Embryonic facial prominence (tissue), 1 donor: ENCODE measurements around the gene PLEKHG4B.
"Not testable (repeated sequence)": the region's sequence is repeated elsewhere in the genome, so short reads cannot be mapped to it uniquely, and the experiment has no call there.

Experiments
- DNase-seq: peaks from one replicate; pipeline ENCODE4 v3.0.0-alpha.2; 2016; ENCODE audit errors: extremely low spot score

The PLEKHG4B gene

DNA sequence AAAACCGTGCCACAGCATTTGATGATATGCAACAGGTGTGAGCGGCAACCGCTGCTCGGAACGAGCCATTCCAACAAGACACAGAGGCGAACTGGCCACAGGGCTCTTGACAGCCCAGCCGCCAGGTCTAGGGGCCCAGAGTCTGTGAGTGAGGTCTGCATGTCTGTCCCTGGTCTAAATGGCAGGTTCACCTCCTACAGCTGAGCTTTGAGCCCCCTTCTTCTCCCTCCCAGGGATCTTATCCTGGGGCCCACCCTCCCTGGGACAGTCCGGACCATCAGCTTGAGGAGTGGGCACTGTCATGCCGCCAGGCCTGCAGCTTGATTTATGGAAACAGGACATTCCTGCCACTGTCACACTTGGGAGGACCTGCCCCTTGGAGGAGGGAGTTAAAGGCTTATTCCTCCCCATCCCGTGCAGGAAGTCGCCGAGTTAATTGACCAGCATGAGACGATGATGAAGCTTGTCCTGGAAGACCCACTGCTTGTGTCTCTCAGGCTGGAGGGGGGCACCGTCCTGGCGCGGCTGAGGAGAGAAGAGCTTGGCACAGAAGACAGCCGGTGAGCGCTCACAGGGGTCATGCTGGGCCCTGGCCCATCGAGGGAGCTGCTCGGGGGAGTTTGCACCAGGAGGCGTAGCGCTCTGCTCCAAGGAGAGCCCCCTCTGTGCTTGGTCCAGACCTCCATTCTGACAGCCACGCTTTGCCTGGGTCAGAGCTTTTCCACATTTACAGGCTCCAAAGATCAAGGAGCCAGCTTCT lies 63.9 kb downstream of the PLEKHG4B start:
- DNase-seq, result no peak

DNA sequence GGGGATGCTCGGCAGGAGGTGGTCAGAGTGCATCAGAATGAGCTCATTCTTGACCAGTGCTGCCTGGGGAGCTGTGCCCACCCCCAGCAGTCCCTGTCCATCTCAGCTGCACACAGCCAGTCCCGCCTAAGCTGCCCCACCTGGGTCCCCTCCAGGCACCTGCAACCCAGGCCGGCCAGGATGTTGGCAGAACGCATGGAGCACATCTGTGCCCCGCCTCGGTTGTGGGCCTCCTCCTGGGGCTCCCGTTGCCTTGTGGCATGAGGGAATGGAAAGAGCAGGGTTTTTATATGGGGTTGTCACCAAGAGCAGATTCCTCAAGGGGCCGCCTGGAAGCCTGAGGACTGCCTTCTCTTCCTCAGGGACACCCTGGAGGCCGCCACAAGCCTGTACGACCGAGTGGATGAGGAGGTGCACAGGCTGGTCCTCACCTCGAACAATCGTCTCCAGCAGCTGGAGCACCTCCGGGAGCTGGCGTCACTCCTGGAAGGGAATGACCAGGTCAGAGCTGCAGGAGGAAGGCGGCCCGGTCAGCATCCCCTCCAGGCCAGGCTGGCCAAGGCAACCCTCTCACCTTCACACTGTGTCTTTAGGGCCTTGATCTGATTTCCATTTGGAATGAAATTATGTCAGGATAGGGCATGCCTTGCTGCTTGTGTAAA lies 64.6 kb downstream of the PLEKHG4B start:
- DNase-seq, result no peak

DNA sequence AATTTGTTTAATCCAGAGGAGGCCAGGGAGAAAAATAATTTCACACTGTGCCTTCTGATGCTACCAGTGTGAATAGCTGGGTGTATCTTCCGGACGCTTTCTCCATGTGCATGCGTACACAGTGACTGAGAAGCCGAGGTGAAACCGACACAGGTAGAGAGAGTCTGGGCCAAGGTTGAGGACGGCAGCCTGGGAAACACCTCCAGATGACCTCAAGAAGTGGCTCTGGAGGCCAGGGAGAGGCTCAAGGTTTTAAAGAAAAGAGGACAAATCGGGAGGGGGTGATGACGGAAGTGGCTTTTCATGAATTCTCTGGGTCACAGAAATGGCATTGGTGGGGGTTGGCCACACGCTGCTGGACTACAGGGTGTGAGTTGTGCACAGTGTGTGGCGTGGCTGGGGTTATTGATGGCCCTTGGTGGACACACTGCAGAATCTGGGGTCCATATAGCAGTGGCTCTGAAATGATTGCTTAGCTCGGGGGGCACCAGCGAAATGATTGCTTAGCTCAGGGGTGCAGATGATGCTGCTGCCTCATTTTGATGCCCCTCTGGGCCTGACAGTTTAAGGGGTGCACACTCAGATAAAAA lies 65.3 kb downstream of the PLEKHG4B start:
- no peak for DNase-seq

DNA sequence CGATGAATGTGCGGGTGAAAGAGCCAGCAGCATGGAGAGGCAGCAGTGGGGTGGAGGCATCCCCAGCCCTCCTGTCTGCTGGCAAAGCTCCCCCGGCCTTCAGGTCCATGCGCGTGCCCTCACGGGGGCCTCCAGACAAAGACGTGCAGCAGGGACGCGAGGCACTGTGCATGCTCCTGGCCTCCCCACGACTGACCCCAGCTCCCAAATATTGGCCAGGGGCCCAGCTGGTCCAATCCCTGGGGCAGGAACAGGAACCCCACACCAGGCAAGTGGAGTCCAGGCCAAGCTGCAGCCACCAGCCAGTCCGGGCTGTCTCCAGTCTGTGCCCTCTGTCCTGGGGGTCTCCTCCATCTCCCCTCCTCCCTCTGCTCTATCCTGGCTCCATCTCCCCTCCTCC lies 65.8 kb downstream of the PLEKHG4B start:
- no peak for DNase-seq

DNA sequence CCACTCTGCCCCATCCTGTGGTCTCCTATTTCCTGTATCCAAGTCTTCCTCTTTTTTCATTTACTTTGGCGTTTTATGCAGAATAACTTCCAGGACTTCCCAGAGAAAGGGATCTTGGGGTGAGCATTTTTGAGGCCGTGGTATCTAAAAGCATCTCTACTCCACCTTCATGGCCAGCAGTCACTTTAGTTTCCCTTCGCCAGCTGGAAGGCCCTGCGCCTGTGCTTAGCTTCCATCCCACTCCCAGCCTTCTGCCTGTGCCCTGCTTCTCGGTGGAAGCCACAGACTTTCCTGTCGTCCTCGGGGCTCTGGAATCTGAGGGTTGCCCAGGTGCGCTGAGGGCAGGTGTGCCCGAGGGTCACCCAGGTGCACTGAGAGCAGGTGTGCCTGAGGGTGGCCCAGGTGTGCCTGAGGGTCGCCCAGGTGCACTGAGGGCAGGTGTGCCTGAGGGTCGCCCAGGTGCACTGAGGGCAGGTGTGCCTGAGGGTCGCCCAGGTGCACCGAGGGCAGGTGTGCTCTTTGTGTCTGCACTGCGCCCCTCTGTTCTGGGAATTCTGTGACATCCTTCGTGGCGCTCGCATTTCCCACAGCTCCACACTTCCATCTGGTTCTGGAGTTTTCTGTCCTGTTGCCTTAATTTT lies 67.0 kb downstream of the PLEKHG4B start:
- no peak for DNase-seq

DNA sequence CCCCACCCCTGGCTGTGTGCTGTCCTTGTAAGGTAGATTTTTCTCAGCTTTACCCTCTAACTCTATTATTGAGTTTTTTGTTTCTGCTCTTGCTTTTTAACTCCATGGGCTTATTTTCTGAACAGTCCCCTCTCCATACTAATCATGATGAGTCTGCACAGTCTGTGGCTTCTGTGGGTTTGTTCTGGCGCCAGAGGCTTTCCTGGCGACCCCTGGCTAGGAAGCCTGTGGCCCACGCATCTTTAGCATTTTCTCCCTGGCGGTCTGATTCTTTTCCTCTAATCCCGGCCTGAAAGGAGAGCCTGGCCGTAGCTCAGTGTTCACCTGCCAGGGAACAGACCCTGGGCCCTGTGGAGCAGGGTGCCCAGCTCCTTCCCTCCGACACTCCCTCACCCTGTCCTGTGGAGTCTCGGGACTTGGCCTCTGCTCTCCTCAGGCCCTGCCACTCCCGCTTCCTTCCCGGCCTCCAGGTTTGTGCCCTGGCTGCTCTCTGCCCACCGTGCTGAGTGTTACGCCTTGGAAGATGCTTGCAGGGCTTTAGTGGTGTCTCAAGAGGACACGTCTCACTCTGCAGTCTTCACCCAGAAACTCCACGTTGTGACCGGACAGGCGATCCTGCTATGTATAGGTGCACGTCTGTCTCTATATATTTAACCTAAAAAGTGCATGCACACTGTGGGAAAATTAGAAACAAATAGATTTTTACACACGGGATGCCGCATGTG lies 67.6 kb downstream of the PLEKHG4B start:
- DNase-seq, result no peak

DNA sequence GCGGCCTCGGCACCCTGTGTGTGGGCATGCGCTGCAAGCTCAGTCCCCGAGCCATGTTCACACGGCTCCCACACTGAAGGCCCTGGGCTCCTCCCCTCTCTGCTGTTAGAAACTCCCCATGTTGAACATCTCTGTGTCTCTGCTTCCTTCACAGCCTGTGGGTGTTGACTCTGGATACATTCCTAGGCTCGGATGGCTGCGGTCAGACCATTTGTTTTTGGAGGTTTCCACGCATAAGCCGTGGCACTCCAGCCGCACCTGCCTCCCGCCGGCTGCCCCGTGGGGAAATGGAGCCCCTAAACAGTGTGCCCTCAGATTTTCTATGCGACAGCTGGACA lies 68.2 kb downstream of the PLEKHG4B start:
- DNase-seq, result no peak

DNA sequence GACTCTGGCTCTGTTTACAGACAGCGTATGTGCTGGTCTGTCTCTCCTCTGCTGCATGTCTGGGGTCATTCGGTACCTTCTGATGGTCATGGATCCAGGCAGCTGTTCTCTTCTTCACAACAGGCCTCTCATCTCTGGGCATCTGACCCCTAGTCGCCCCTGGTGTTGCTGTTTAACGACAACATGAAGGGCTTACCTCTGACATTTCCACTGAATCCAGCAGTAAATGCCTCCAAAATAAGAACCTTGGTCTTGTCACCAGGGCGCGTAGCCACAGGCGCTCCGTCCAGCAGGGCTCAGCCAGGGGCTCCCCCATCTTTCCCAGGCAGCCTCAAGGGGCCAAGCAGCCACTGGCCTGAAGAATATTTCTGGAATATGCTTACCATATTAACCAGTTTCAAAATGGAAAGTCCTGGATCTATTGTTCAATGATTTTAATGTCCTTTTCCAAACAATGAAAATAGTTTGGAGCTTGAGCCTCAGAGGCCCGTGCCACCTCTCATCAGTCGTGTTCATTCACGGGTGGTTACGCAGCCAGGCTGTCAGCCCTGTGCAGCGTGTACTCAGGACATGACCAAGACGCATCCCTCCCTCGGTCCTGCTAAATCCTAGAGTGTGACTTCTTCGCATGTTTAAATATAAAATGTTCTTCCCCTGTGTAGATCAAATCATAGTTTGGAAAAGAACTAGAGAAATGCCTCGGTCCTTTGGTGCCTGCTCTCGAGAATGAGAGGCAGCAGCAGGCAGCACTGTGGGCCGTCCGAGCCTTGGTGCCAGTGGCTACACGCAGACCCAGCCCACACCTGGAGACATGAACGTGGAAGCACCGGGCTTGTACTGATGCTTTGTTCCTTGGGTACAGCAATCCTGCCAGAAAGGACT lies 69.2 kb downstream of the PLEKHG4B start:
- DNase-seq, result no peak

DNA sequence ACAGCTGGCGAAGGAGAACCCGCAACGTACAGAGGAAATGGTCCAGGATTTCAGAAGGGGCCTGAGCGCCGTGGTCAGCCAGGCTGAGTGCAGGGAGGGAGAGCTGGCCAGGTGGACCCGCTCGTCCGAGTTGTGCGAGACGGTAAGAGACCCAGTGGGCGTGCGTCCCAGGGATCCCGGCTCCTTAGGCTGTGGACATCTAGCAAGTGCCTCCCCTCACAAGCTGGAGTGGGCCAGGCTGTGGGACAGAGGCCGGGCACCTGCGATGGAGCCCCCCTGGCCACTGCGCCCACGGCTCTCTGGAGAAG lies 69.8 kb downstream of the PLEKHG4B start:
- no peak for DNase-seq

DNA sequence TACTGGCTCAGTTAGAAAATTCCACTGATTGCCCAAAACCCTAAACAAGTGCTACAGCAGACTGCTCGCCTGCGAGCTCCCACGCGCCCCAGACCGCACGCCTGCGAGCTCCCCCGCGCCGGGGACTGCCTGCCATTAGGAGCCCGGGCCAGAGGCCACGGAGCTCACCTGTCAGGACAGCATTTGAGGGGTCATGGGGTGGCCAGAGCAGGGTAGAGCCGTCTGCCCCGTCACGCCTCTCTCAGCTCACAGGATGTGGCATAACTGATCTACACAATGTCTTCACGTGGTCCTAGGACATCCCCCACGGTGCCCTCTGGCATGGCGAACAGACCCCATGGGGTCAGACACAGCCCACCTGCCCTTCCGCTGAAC lies 70.2 kb downstream of the PLEKHG4B start:
- no peak for DNase-seq

DNA sequence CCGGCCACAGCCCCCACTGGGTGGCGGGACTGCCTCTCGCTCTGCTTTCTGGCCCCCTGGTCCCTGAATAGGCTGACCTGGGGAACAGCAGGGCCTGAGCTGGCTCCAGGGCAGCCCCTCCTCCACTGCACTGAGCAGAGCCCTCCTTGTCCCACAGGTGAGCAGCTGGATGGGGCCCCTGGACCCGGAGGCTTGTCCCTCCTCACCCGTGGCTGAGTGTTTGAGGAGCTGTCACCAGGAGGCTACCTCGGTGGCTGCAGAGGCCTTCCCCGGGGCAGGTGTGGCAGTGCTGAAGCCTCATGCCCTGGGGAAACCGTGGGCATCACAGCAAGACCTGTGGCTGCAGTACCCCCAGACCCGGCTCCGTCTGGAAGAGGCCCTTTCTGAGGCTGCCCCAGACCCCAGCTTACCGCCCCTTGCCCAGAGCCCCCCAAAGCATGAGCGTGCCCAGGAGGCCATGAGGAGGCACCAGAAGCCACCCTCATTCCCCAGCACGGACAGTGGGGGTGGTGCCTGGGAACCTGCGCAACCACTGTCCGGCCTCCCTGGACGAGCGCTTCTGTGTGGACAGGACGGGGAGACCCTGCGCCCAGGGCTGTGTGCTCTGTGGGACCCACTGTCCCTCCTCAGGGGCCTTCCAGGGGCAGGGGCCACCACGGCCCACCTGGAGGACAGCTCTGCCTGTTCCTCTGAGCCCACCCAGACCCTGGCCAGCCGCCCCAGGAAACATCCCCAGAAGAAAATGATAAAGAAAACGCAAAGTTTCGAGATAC lies 70.8 kb downstream of the PLEKHG4B start:
- no peak for DNase-seq

DNA sequence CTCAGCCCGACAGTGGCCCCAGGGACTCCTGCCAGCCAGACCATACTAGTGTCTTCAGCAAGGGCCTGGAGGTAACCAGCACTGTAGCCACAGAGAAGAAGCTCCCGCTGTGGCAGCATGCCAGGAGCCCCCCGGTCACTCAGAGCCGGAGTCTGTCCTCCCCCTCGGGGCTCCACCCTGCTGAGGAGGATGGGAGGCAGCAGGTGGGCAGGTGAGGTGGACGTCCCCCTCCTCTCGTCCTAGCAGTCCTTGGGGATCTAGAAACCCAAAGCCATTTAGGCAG lies 71.3 kb downstream of the PLEKHG4B start:
- no peak for DNase-seq

DNA sequence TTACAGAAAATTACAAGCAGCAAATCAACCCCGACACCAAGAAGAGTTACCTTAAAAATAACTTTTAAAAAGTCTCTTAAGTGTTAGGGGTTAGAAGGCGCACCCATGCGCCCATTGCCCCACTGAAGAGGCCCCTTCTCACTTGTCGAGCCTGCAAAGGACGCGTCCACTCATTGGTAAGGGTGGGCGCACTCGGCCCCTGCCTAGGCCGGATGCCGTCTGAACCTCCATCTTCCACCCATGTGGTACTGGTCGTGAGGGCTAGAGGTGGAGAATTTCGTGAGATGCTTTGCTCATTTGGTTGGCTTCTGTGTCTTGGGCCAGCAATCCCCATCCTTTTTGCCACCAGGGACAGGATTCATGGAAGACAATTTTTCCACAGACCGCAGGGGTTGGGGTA lies 71.9 kb downstream of the PLEKHG4B start:
- no peak for DNase-seq

DNA sequence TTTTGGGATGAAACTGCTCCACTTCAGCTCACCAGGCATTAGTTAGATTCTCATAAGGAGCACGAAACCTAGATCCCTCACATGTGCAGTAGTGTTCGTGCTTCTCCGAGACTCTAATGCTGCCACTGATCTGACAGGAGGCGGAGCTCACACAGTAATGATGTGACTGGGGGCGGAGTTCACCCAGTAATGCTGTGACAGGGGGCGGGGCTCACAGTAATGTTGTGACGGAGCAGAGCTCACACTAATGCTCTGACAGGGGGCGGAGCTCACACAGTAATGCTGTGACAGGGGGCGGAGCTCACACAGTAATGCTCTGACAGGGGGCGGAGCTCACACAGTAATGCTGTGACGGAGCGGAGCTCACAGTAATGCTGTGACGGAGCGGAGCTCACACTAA lies 72.3 kb downstream of the PLEKHG4B start:
- DNase-seq, result no peak

DNA sequence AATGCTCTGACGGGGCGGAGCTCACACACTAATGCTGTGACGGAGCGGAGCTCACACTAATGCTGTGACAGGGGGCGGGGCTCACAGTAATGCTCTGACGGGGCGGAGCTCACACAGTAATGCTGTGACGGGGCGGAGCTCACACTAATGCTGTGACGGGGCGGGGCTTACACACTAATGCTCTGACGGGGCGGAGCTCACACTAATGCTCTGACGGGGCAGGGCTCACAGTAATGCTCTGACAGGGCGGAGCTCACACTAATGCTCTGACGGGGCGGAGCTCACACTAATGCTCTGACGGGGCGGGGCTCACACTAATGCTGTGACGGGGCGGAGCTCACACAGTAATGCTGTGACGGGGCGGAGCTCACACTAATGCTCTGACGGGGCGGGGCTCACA lies 72.8 kb downstream of the PLEKHG4B start:
- not testable (repeated sequence) for DNase-seq

DNA sequence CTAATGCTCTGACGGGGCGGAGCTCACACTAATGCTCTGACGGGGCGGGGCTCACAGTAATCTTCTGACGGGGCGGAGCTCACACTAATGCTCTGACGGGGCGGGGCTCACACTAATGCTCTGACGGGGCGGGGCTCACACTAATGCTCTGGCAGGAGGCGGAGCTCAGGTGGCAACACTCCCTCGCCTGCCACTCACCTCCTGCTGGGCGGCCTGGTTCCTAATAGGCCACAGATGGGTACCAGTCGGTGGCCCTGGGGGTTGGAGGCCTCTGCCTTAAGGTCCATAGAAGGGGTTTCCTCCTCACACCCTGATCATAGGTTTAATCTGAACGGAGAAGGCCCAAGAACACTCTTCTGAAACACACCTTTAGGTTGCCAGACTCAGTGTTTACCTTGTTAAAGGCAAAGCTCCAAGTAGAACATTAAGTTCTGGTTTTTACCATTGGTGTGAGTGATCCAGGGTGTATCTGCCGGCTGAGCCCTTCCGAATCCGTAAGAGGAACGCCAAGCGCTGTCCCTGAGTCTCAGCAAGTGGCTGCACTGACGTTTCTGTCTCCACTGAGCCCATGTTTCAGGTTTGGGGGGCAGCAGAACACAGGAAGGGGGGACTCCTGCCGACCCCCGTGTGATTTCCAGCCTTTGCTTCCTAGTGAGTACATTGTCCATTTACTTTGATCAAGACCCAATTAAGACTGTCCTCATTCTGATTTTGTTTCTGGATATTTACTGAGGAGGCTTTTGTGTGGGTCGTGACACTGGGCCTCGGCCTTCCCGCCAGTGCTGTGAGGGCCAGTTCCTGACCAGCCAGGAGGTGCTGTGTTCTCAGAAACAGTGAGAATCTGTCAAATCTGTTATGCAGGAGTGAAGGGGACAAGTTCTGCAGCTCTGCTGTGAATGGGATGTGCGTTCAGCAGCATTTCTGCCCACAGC lies 74.7 kb downstream of the PLEKHG4B start:
- DNase-seq, result no peak

DNA sequence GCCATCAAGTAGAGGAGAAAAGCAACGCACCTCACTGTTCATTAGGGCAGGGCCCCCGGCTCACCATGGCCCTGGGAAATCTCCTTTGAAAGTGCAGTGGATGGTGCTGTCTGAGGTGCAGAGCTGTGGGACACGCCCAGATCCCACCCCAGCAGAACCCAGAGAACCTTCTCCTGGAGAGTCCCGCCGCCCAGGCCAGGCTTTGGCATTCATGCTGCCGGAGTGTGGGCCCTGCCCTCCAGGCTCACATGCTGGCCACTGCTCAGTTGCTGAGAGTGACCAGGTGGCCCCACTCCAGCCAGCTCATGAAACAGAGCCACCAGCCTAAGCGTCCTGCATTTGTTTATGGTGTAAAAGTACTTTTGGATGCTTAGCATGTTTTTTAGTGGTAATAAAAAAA lies 75.5 kb downstream of the PLEKHG4B start:
- no peak for DNase-seq

DNA sequence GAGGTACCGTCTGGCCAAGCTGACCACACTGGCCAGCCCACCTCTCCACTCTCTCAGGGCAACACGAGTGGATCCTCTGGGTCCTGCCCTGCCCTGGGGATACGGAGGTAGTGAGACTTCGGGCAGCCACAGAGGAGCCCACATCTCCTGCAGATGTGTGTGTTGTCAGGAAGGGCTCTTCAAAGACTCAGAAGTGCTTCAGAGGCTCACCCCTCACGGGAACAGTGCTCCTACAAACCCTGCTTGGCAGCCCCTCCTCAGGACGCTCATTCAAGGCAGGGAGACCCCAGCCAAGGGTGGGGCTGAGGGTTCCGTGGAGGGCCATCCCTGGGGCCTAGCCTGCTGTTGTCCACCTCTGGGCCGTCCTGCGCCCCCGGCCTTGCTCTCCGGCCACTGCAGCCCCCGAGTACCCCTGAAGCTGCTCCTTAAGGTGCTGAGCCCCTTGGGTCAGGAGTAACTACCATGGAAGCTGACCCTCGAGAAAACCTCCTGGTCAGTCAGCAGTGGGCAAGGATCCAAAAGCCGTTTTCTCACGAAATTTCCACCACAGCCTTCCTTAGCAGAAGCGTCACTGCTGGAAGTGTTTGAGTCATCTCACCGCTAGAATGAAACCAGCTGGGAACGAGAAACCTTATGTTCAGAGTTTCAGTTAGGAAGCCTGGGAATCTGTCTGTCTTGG lies 76.2 kb downstream of the PLEKHG4B start:
- DNase-seq, result no peak

DNA sequence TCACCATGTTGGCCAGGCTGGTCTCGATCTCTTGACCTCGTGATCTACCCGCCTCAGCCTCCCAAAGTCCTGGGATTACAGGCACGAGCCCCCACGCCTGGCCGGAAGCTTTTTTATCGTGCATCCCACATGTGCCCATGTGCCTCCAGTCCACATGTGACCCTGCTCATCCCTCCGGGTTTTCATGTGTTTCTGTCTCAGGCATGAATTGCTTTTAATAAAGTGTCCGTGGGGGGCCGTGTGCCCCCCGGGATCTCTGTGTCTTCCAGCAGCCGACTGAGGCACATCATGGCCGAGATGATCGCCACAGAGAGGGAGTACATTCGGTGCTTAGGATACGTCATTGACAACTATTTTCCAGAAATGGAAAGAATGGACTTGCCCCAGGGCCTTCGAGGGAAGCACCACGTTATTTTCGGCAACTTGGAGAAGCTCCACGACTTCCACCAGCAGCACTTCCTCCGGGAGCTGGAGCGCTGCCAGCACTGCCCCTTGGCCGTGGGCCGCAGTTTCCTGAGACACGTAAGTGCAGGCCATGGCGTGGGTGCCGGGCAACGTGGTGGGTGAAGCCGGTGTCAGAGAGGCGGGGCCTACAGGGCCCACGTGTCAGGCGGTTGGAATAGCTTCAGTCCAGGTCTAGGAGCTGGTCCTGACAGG lies 77.2 kb downstream of the PLEKHG4B start:
- DNase-seq, result no peak
